Measurements from ENCODE around the gene NFATC4.
"Not testable (repeated sequence)": the region's sequence is repeated elsewhere in the genome, so short reads cannot be mapped to it uniquely, and the experiment has no call there.

NFATC4 gene

DNA sequence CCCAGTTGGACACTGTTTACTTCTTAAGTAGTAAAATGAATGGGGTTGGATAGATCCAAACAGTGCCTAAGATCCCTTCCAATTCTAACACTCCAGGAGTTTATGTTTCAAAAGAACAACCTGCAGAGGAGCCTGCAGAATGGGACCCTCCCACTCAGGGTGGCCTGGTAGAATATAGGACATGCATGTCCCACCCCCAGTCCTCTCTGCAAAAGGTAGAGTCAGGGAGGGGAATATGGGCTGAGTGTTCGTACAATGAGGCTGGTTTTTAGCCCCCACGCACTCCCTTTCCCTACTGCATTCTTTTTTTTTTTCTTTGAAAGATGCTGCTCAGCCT is 19.0 kb downstream of the NFATC4 start:
- no peaks in the 10 kb centered on the region for H3K36me3 ChIP-seq (ENCODE audit: insufficient read depth, low read length)
- no peak for DNase-seq (ENCODE audit: low read depth, low spot score)

DNA sequence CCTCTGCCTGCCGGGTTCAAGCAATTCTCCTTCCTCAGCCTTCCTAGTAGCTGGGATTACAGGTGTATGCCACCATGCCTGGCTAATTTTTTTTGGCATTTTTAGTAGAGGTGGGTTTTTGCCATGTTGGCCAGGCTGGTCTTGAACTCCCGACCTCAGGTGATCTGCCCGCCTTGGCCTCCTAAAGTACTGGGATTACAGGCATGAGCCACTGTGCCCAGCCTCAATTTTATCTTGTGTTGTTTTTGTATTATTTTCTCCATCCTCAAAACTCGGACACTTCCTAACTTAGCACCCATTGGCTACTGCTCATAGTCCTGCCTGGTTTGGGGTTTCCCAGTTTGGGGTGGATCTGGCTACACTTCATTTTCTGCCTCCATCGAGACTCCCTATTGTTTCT is 19.6 kb downstream of the NFATC4 start:
- H3K27ac ChIP-seq; H3K9ac ChIP-seq (ENCODE audit: insufficient read length); DNase-seq (ENCODE audit: low read depth, low spot score); H3K9me3 ChIP-seq (ENCODE audit: low read depth, low read length); H3K4me3 ChIP-seq; H3K36me3 ChIP-seq (ENCODE audit: insufficient read depth, low read length): not testable (repeated sequence)

More for the DNA sequence above, 19.0 kb downstream of the NFATC4 start:
- TF ChIP-seq POLR2AphosphoS5 (IDR thresholded peaks at IDR 0.05; ENCODE audit: borderline replicate concordance, low read depth, low read length) (no peak), EZH2 (IDR thresholded peaks at IDR 0.05) (no peak), FOXP2 (optimal IDR thresholded peaks at IDR 0.05; ENCODE audit: control extremely low read depth, extremely low read length, insufficient read depth) (no peak)
- Histone ChIP-seq H3K9ac (ENCODE audit: insufficient read length) (no peak overlapping the region), H3K9me3 (ENCODE audit: low read depth, low read length) (no peaks in the 10 kb centered on the region), H3K4me3 (no peak overlapping the region), H3K27ac (no peak overlapping the region)

- no peak overlapping the region for H3K4me3 ChIP-seq
- H3K9ac ChIP-seq (ENCODE audit: insufficient read length): no peak overlapping the region
- DNase-seq (ENCODE audit: low read depth, low spot score): no peak
- no peaks in the 10 kb centered on the region for H3K36me3 ChIP-seq (ENCODE audit: insufficient read depth, low read length)
- H3K27ac ChIP-seq: no peak overlapping the region
- H3K9me3 ChIP-seq (ENCODE audit: low read depth, low read length): no peaks in the 10 kb centered on the region
- no peak for TF ChIP-seq FOXP2 (optimal IDR thresholded peaks at IDR 0.05; ENCODE audit: control extremely low read depth, extremely low read length, insufficient read depth)
- TF ChIP-seq EZH2 (IDR thresholded peaks at IDR 0.05): no peak
- no peak for TF ChIP-seq POLR2AphosphoS5 (IDR thresholded peaks at IDR 0.05; ENCODE audit: borderline replicate concordance, low read depth, low read length)
Observed at GRCh38 chr14:24388474-24389179, 20.6 kb downstream of the NFATC4 start.

DNA sequence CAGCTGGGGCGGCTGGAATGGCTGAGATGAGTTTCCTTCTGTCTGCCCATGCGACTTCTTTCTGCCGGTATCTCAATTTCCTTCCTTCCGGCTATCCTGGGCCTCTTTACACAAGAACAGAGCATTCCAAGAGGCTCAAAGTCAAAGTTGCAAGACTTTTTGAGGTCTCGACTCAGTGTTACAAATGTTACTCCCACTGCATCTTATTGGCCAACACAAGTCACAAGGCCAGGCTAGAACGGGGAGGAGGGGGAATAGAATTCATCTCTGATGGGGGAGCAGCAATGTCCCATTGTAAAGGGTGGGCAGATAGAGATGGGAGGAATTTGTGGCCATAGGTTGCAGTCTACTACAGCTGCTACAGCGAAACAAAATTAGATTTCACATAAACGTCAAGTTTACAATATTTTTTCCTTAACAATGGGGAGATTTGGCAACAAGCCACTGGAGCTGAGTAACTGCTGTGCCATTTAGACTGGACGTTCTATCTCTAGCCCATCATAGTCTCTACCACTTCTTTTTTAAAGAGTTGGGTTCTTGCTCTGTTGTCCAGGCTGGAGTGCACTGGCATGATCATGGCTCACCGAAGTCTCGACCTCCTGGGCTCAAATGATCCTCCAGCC is 21.4 kb downstream of the NFATC4 start:
- H3K9ac ChIP-seq (ENCODE audit: insufficient read length): no peak overlapping the region

DNA sequence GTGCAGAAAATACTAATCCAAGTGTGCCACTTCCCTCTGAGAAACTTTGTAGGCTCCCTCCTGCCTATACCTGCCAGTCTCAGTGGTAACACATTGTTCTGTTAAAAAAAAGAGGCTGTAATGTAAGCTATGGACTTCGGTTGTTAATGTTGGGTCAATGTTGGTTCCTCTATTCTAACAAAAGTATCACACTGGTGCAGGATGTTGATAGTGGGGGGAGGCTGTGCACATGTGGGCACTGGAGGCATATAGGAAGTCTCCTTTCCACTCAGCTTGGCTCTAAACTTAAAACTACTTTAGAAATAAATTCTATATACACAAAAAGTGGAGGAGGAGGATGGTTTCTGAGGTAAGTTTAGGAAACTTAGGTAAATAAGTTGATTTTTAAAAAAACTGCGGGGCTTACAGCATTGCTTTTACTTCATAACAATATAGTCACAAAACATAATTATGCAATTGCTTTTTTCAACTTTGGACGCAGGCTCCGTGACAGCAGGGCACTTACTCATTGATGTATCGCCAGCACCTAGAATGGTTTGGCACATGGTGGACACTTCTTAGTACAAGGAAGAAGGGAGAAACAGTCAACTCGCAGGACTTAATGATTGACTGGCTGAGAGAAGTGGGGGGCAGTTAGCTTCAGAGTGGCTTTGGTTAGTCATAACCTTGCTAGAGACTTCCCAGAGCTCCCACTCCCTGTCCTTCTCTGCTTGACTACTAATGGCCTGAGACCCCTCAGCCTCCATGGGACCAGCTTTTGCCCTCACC is 22.9 kb downstream of the NFATC4 start:
- H3K9me3 ChIP-seq (ENCODE audit: low read depth, low read length): no peaks in the 10 kb centered on the region
- DNase-seq (ENCODE audit: low read depth, low spot score): no peak

More for the DNA sequence above, 21.4 kb downstream of the NFATC4 start:
- Histone ChIP-seq H3K36me3 (ENCODE audit: insufficient read depth, low read length) (no peaks in the 10 kb centered on the region), H3K9me3 (ENCODE audit: low read depth, low read length) (no peaks in the 10 kb centered on the region), H3K4me3 (no peak overlapping the region), H3K27ac (no peak overlapping the region)
- no peak for TF ChIP-seq EZH2 (IDR thresholded peaks at IDR 0.05)
- no peak for TF ChIP-seq FOXP2 (optimal IDR thresholded peaks at IDR 0.05; ENCODE audit: control extremely low read depth, extremely low read length, insufficient read depth)
- no peak for TF ChIP-seq POLR2AphosphoS5 (IDR thresholded peaks at IDR 0.05; ENCODE audit: borderline replicate concordance, low read depth, low read length)
- DNase-seq (ENCODE audit: low read depth, low spot score): no peak

DNA sequence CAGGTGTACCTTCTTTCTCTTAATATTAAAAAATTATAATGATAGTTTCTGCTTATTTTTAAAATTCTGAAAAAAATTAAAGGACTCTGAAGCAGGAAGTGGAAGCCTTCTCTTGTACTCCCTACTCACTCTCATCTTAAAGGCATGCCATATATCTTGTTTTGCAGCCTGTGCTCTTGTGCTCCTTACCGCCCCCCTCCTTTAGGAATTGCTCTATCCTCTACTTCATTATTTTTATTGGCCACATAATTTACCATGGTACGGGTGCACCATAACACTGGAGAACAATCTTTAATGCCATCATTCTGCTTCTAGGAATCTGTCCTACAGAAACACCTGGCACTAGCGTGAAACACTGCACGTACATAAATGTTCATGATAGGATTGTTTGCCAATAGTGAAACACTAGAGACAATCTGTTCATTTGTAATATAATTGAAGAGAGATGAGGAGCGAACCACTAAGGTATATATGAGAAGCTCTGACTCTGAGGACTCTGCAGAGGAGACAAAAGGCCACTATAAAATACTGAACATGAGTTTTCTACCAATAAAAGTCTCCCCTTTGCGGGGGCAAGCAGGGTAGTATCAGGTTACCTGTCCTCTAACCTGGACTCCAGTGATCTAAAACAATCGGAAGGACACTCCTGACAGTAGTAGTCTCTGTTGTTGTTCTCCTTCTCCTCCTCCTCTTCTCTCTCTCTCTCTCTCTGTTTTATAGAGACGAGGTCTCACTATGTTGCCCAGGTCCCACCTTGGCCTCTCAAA is 24.5 kb downstream of the NFATC4 start:
- no peak overlapping the region for H3K9ac ChIP-seq (ENCODE audit: insufficient read length)
- TF ChIP-seq EZH2 (IDR thresholded peaks at IDR 0.05) (no peak), POLR2AphosphoS5 (IDR thresholded peaks at IDR 0.05; ENCODE audit: borderline replicate concordance, low read depth, low read length) (no peak), FOXP2 (optimal IDR thresholded peaks at IDR 0.05; ENCODE audit: control extremely low read depth, extremely low read length, insufficient read depth) (no peak)
- no peaks in the 10 kb centered on the region for H3K9me3 ChIP-seq (ENCODE audit: low read depth, low read length)
- no peak for DNase-seq (ENCODE audit: low read depth, low spot score)
- no peak overlapping the region for H3K27ac ChIP-seq
- H3K4me3 ChIP-seq: no peak overlapping the region
- H3K36me3 ChIP-seq (ENCODE audit: insufficient read depth, low read length): no peaks in the 10 kb centered on the region

More for the DNA sequence above, 22.9 kb downstream of the NFATC4 start:
- H3K36me3 ChIP-seq (ENCODE audit: insufficient read depth, low read length): no peaks in the 10 kb centered on the region
- TF ChIP-seq FOXP2 (optimal IDR thresholded peaks at IDR 0.05; ENCODE audit: control extremely low read depth, extremely low read length, insufficient read depth) (no peak), POLR2AphosphoS5 (IDR thresholded peaks at IDR 0.05; ENCODE audit: borderline replicate concordance, low read depth, low read length) (no peak), EZH2 (IDR thresholded peaks at IDR 0.05) (no peak)
- H3K27ac ChIP-seq: no peak overlapping the region
- no peak overlapping the region for H3K9ac ChIP-seq (ENCODE audit: insufficient read length)
- no peak overlapping the region for H3K4me3 ChIP-seq

GRCh38 chr14:24394275-24394674 is 26.3 kb downstream of the NFATC4 start:
- H3K9me3 ChIP-seq (ENCODE audit: low read depth, low read length): no peaks in the 10 kb centered on the region
- no peak for DNase-seq (ENCODE audit: low read depth, low spot score)
- H3K27ac ChIP-seq: no peak overlapping the region
- no peak for TF ChIP-seq EZH2 (IDR thresholded peaks at IDR 0.05)
- TF ChIP-seq POLR2AphosphoS5 (IDR thresholded peaks at IDR 0.05; ENCODE audit: borderline replicate concordance, low read depth, low read length): no peak
- no peak for TF ChIP-seq FOXP2 (optimal IDR thresholded peaks at IDR 0.05; ENCODE audit: control extremely low read depth, extremely low read length, insufficient read depth)
- H3K9ac ChIP-seq (ENCODE audit: insufficient read length): no peak overlapping the region
- H3K4me3 ChIP-seq: no peak overlapping the region
- H3K36me3 ChIP-seq (ENCODE audit: insufficient read depth, low read length): no peaks in the 10 kb centered on the region

All from SK-N-MC (cell line).